RWPE2 (cell line): ENCODE data around the gene LRRN3.

Experiments
- ATAC-seq: fragments of 200-7000 bp; cut with Tn5 transposase; 3 replicates; pipeline ENCODE4 v1.9.1; 2021; ENCODE audit warnings: low read depth
- DNase-seq: peaks from one replicate; pipeline ENCODE4 v3.0.0-alpha.2; 2020; ENCODE audit warnings: low spot score
- H3K27ac ChIP-seq: fragments of 450-650 bp; 2 replicates; pipeline ENCODE4 v1.5.1; 2017; ENCODE audit warnings: mild to moderate bottlenecking; ENCODE audit not compliant: poor library complexity, severe bottlenecking
- H3K27me3 ChIP-seq: fragments of 250-450 bp; sonication (Bioruptor Pico); 2 replicates; pipeline ENCODE4 v1.5.1; 2021; ENCODE audit warnings: mild to moderate bottlenecking, moderate library complexity; ENCODE audit not compliant: insufficient read depth, poor library complexity, severe bottlenecking
- H3K36me3 ChIP-seq: fragments of 250-450 bp; sonication (Bioruptor Pico); 2 replicates; pipeline ENCODE4 v1.5.1; 2020; ENCODE audit warnings: low read depth, mild to moderate bottlenecking, moderate library complexity
- H3K4me1 ChIP-seq: fragments of 250-450 bp; sonication (Bioruptor Pico); 2 replicates; pipeline ENCODE4 v1.5.1; 2021; ENCODE audit warnings: mild to moderate bottlenecking, moderate library complexity; ENCODE audit not compliant: insufficient read depth, poor library complexity, severe bottlenecking
- H3K4me3 ChIP-seq: fragments of 250-450 bp; sonication (Bioruptor Pico); 2 replicates; pipeline ENCODE4 v1.5.1; 2021; ENCODE audit warnings: mild to moderate bottlenecking, moderate library complexity; ENCODE audit not compliant: severe bottlenecking
- H3K9me3 ChIP-seq: fragments of 250-450 bp; sonication (Bioruptor Pico); 2 replicates; pipeline ENCODE4 v1.5.1; 2021; ENCODE audit warnings: mild to moderate bottlenecking, moderate library complexity; ENCODE audit not compliant: severe bottlenecking
- TF ChIP-seq, protein P1 (sequence below): fragments of 450-650 bp; IDR thresholded peaks from one replicate; pipeline ENCODE4 v1.5.1; 2017; ENCODE audit warnings: mild to moderate bottlenecking, moderate library complexity; ENCODE audit not compliant: poor library complexity, severe bottlenecking

The LRRN3 gene

DNA sequence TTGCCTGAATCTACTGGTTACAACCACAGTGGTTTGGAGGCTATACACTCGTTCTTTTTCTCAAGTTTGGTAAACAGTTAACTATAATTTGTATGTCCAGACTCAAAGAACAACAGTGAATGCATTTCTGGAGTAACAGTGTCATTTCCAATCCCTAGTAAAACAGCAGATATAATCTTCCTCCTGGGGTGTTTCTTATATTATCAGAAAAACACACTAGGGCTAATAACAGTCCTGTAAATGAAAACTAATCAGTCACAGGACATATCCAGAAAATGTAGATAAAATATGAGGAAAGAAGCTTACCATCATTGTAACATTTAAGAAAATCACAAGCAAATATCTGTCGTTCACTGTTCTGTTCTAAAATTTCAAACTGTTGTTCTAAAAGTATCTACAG lies 82.6 kb downstream of the LRRN3 start:
- DNase-seq = no peak
- Histone ChIP-seq H3K9me3 (no peaks in the 10 kb centered on the region), H3K4me1 (no peaks in the 10 kb centered on the region), H3K4me3 (no peak overlapping the region), H3K36me3 (no peaks in the 10 kb centered on the region), H3K27ac (no peak overlapping the region), H3K27me3 (no peaks in the 10 kb centered on the region)
- TF ChIP-seq, protein P1, sequence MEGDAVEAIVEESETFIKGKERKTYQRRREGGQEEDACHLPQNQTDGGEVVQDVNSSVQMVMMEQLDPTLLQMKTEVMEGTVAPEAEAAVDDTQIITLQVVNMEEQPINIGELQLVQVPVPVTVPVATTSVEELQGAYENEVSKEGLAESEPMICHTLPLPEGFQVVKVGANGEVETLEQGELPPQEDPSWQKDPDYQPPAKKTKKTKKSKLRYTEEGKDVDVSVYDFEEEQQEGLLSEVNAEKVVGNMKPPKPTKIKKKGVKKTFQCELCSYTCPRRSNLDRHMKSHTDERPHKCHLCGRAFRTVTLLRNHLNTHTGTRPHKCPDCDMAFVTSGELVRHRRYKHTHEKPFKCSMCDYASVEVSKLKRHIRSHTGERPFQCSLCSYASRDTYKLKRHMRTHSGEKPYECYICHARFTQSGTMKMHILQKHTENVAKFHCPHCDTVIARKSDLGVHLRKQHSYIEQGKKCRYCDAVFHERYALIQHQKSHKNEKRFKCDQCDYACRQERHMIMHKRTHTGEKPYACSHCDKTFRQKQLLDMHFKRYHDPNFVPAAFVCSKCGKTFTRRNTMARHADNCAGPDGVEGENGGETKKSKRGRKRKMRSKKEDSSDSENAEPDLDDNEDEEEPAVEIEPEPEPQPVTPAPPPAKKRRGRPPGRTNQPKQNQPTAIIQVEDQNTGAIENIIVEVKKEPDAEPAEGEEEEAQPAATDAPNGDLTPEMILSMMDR = no peak
- no peak for ATAC-seq

DNA sequence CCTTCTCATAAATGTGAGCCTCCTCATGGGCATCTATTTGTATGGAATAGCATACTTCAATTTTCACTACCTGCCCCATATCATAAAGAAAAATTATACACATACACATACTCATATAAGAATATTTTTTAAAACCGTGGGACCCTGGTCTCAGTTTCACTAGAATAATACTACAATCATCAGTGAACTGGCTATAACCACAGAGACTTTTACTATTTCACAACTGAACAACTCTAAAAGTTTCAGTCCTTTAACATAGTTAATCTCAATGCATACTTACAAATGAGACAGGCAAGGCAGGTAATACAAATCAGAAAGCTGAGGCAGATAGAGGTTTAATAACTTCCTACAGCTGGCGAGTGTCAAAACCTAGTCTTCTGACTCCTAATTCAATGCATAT lies 83.1 kb downstream of the LRRN3 start:
- TF ChIP-seq, protein P1 = no peak
- H3K4me1 ChIP-seq = no peaks in the 10 kb centered on the region
- H3K27me3 ChIP-seq = no peaks in the 10 kb centered on the region
- H3K4me3 ChIP-seq = no peak overlapping the region
- no peaks in the 10 kb centered on the region for H3K36me3 ChIP-seq
- H3K27ac ChIP-seq = no peak overlapping the region
- ATAC-seq (no peak), DNase-seq (no peak)
- H3K9me3 ChIP-seq = no peaks in the 10 kb centered on the region

DNA sequence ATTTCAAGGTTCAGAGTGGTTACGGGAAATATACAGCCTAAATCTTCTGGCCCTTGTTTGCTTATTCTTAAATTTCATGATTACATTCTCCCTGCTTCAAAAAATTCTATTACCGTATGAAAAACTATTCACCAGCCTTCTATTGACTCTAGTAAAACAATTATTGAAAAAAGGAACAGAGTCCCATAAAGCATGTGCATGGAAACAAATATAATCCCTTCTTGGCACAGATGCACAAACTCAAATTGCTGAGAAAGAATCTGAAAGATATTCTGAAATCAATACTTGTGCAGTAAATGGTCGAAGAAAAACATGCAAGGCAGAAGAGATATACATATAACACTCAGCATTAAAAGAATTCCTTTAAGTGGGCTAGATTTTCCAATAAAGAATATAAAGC lies 83.6 kb downstream of the LRRN3 start:
- Histone ChIP-seq H3K9me3 (no peaks in the 10 kb centered on the region), H3K4me3 (no peak overlapping the region), H3K27ac (no peak overlapping the region), H3K4me1 (no peaks in the 10 kb centered on the region), H3K36me3 (no peaks in the 10 kb centered on the region), H3K27me3 (no peaks in the 10 kb centered on the region)
- ATAC-seq (no peak), DNase-seq (no peak)
- TF ChIP-seq, protein P1 = no peak
